Measurements from ENCODE around the gene ZNF236. TPM values are rescaled to one million over a fixed set of nuclear protein-coding genes. Genes with fewer than 3 reads are reported as not detected.

ZNF236 gene
- total RNA-seq, 1 donor: 11.6 TPM

- H3K27ac ChIP-seq (ENCODE audit: low read depth, low read length): no peak overlapping the region
- H3K9me3 ChIP-seq (ENCODE audit: low read depth, low read length): no peaks in the 10 kb centered on the region
- no peak for DNase-seq (ENCODE audit: insufficient read length, low spot score, missing footprints)
- no peak for TF ChIP-seq CTCF (IDR thresholded peaks at IDR 0.05; ENCODE audit: extremely low read depth, low read depth, low read length)
- H3K4me1 ChIP-seq (ENCODE audit: insufficient read depth, low read length): no peaks in the 10 kb centered on the region
- H2AFZ ChIP-seq (ENCODE audit: low read length): no peak overlapping the region
- no peaks in the 10 kb centered on the region for H3K27me3 ChIP-seq (ENCODE audit: insufficient read depth, low read length)
- no peaks in the 10 kb centered on the region for H3K79me2 ChIP-seq (ENCODE audit: insufficient read depth, low read length)
- H4K20me1 ChIP-seq (ENCODE audit: insufficient read depth, low read length): no peaks in the 10 kb centered on the region
- H3K36me3 ChIP-seq (ENCODE audit: insufficient read depth, low read length): peaks cover 6% of the 10 kb centered on the region
- H3K4me3 ChIP-seq (ENCODE audit: insufficient read depth, low read length): no peak overlapping the region
- no peak overlapping the region for H3K4me2 ChIP-seq (ENCODE audit: insufficient read depth, low read length)
Observed at GRCh38 chr18:76874642-76875389, 52.5 kb downstream of the ZNF236 start.

GRCh38 chr18:76875390-76876325 is 53.3 kb downstream of the ZNF236 start:
- Histone ChIP-seq H3K4me1 (ENCODE audit: insufficient read depth, low read length) (no peaks in the 10 kb centered on the region), H2AFZ (ENCODE audit: low read length) (no peak overlapping the region), H3K36me3 (ENCODE audit: insufficient read depth, low read length) (peaks cover 14% of the 10 kb centered on the region), H3K9me3 (ENCODE audit: low read depth, low read length) (no peaks in the 10 kb centered on the region), H4K20me1 (ENCODE audit: insufficient read depth, low read length) (no peaks in the 10 kb centered on the region), H3K4me2 (ENCODE audit: insufficient read depth, low read length) (no peak overlapping the region), H3K4me3 (ENCODE audit: insufficient read depth, low read length) (no peak overlapping the region), H3K27ac (ENCODE audit: low read depth, low read length) (no peak overlapping the region), H3K27me3 (ENCODE audit: insufficient read depth, low read length) (no peaks in the 10 kb centered on the region), H3K79me2 (ENCODE audit: insufficient read depth, low read length) (no peaks in the 10 kb centered on the region)
- no peak for DNase-seq (ENCODE audit: insufficient read length, low spot score, missing footprints)
- peak; percentile 70 for TF ChIP-seq CTCF (IDR thresholded peaks at IDR 0.05; ENCODE audit: extremely low read depth, low read depth, low read length)

GRCh38 chr18:76878426-76878825 is 56.1 kb downstream of the ZNF236 start:
- no peak for DNase-seq (ENCODE audit: insufficient read length, low spot score, missing footprints)
- Histone ChIP-seq H3K36me3 (ENCODE audit: insufficient read depth, low read length) (peaks cover 33% of the 10 kb centered on the region), H3K79me2 (ENCODE audit: insufficient read depth, low read length) (no peaks in the 10 kb centered on the region), H4K20me1 (ENCODE audit: insufficient read depth, low read length) (no peaks in the 10 kb centered on the region), H3K4me3 (ENCODE audit: insufficient read depth, low read length) (no peak overlapping the region), H3K4me1 (ENCODE audit: insufficient read depth, low read length) (no peaks in the 10 kb centered on the region), H3K27ac (ENCODE audit: low read depth, low read length) (no peak overlapping the region), H3K27me3 (ENCODE audit: insufficient read depth, low read length) (no peaks in the 10 kb centered on the region), H3K9me3 (ENCODE audit: low read depth, low read length) (no peaks in the 10 kb centered on the region), H3K4me2 (ENCODE audit: insufficient read depth, low read length) (no peak overlapping the region), H2AFZ (ENCODE audit: low read length) (no peak overlapping the region)
- TF ChIP-seq CTCF (IDR thresholded peaks at IDR 0.05; ENCODE audit: extremely low read depth, low read depth, low read length): no peak

GRCh38 chr18:76880026-76880425 is 57.7 kb downstream of the ZNF236 start:
- H3K36me3 ChIP-seq (ENCODE audit: insufficient read depth, low read length): peaks cover 39% of the 10 kb centered on the region
- no peaks in the 10 kb centered on the region for H3K9me3 ChIP-seq (ENCODE audit: low read depth, low read length)
- no peaks in the 10 kb centered on the region for H3K27me3 ChIP-seq (ENCODE audit: insufficient read depth, low read length)
- no peaks in the 10 kb centered on the region for H3K4me1 ChIP-seq (ENCODE audit: insufficient read depth, low read length)
- H3K4me2 ChIP-seq (ENCODE audit: insufficient read depth, low read length): no peak overlapping the region
- H3K27ac ChIP-seq (ENCODE audit: low read depth, low read length): no peak overlapping the region
- no peak for TF ChIP-seq CTCF (IDR thresholded peaks at IDR 0.05; ENCODE audit: extremely low read depth, low read depth, low read length)
- H2AFZ ChIP-seq (ENCODE audit: low read length): no peak overlapping the region
- no peaks in the 10 kb centered on the region for H3K79me2 ChIP-seq (ENCODE audit: insufficient read depth, low read length)
- H4K20me1 ChIP-seq (ENCODE audit: insufficient read depth, low read length): no peaks in the 10 kb centered on the region
- no peak overlapping the region for H3K4me3 ChIP-seq (ENCODE audit: insufficient read depth, low read length)
- no peak for DNase-seq (ENCODE audit: insufficient read length, low spot score, missing footprints)
